Measurements from ENCODE around the gene VAMP3. TPM values are rescaled to one million over a fixed set of nuclear protein-coding genes. Genes with fewer than 3 reads are reported as not detected.
A peak's percentile ranks its signal among the peaks of the same experiment; 100 is the strongest.

VAMP3 gene
- total and polyA plus RNA-seq, 5 donors, result 61.3 to 90.4 (median 82.7) TPM

DNA sequence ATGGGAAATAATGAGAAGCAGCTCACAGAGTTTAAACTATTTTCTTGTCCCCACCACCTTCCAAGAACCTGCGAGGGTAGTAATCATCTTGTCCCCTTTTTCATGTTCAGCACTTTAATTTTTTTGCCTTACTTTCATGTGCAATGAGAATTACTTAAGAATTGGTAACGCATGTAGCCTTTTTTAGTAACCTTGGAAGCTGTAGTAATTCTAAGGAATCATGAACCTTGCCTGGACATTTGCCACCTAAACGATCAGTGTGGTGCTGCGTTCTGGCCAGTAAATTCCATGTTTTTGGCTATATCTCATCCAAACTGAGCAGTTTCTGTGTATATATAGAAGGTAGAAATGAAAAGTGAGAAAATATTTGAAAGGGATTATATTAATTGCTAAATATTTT lies 3.9 kb upstream of the VAMP3 start:
- ATAC-seq, result no peak
- Histone ChIP-seq H3K27me3 (ENCODE audit: control insufficient read depth, insufficient read depth) (no peaks in the 10 kb centered on the region), H3K4me3 (ENCODE audit: low read length) (no peak overlapping the region), H3K9me3 (ENCODE audit: control insufficient read depth, low read length) (no peaks in the 10 kb centered on the region), H3K4me1 (ENCODE audit: control insufficient read depth, insufficient read depth, low read length) (peaks cover 4% of the 10 kb centered on the region), H3K27ac (ENCODE audit: low read length) (no peak overlapping the region)
- DNase-seq, result no peak
- 85% methylated on average over 4 of the region's 4 CpGs for WGBS
- intact Hi-C loops (cut with DNase I), result no loop called here

DNA sequence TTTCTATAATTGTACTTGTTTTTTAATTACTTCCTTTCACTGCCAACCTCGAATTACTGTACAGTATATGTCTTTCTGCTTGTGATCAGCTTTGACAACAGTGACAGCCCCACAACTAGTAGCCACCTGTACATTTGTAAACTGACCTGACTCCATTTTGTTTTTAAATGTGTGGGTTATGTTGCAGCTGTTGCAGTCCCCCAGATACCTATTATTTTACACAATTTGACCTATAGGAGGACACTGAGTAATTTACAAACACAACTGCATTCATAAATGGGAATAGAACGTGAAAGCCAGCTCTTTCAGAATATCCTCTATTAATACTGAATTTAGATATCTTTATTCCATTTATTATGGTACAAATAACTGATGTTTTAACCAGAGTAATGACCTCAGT lies 2.5 kb upstream of the VAMP3 start:
- intact Hi-C loops (cut with DNase I), result no loop called here
- Histone ChIP-seq H3K4me1 (ENCODE audit: control insufficient read depth, insufficient read depth, low read length) (peaks cover 5% of the 10 kb centered on the region), H3K4me3 (ENCODE audit: low read length) (no peak overlapping the region), H3K27me3 (ENCODE audit: control insufficient read depth, insufficient read depth) (no peaks in the 10 kb centered on the region), H3K9me3 (ENCODE audit: control insufficient read depth, low read length) (no peaks in the 10 kb centered on the region), H3K27ac (ENCODE audit: low read length) (no peak overlapping the region)
- ATAC-seq (no peak), DNase-seq (no peak)
- 61% methylated on average over 2 of the region's 2 CpGs for WGBS

DNA sequence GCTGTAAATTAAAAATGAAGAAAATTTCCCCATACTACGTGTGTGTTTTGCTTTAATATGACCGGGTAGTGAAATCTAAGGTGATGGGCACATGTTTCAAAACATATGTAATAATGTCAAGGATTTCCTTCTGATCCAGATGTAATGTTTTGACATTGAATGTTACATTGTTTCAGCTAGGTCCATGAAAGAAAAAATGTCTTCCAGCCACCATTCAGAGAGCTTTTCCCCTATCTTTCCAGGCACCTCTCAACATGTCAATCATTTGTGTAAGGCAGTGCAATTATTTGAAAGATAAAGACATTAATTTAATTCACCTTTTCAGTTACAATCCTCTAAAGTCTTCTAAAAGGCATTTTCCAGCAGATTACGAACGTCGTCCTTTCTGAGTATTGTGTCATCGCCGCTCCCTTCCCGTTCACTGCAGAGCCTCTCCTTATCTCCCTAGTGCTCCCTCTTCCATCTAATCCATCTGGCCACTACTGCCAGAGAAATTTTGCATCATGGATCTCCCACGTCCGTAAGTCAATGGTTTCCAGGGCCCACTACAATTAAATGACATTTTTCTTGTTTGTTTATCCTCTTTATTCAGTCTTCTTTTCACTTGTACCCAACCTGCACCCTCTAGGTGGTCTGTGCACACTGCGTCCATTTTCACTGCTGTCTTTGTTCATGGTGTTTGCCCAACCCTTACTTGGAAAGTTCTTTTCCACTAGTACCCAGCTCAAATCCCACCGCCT lies 1.3 kb upstream of the VAMP3 start:
- Histone ChIP-seq H3K27ac (ENCODE audit: low read length) (no peak overlapping the region), H3K27me3 (ENCODE audit: control insufficient read depth, insufficient read depth) (no peaks in the 10 kb centered on the region), H3K9me3 (ENCODE audit: control insufficient read depth, low read length) (no peaks in the 10 kb centered on the region), H3K4me1 (ENCODE audit: control insufficient read depth, insufficient read depth, low read length) (peaks cover 5% of the 10 kb centered on the region), H3K4me3 (ENCODE audit: low read length) (no peak overlapping the region)
- 78% methylated on average over 12 of the region's 12 CpGs for WGBS
- no peak for DNase-seq
- intact Hi-C loops (cut with DNase I), result no loop called here
- no peak for ATAC-seq

DNA sequence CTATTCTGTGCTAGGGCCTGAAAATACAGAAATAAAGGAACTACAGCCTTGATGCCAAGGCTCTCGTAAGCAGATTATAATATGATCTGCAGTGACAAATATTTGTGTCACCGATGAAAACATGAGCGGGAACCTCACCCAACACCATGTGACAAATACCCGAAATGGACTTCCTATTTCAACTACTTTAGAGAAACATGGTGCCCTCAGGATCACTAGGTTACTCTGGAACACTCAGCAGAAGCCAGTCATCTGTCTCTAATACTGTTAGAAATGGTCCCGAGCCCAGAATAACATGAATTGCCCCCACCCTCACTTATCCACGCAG lies 463 bp upstream of the VAMP3 start:
- Histone ChIP-seq H3K27ac (ENCODE audit: low read length) (peak overlapping the region; percentile 55), H3K9me3 (ENCODE audit: control insufficient read depth, low read length) (no peaks in the 10 kb centered on the region), H3K4me1 (ENCODE audit: control insufficient read depth, insufficient read depth, low read length) (peaks cover 5% of the 10 kb centered on the region), H3K27me3 (ENCODE audit: control insufficient read depth, insufficient read depth) (no peaks in the 10 kb centered on the region), H3K4me3 (ENCODE audit: low read length) (peak overlapping the region; percentile 85)
- peak in 1 of 2 donors; percentile 33 for ATAC-seq
- WGBS, result 9% methylated on average over 6 of the region's 6 CpGs
- DNase-seq, result no peak
- intact Hi-C loops (cut with DNase I), result no loop called here

DNA sequence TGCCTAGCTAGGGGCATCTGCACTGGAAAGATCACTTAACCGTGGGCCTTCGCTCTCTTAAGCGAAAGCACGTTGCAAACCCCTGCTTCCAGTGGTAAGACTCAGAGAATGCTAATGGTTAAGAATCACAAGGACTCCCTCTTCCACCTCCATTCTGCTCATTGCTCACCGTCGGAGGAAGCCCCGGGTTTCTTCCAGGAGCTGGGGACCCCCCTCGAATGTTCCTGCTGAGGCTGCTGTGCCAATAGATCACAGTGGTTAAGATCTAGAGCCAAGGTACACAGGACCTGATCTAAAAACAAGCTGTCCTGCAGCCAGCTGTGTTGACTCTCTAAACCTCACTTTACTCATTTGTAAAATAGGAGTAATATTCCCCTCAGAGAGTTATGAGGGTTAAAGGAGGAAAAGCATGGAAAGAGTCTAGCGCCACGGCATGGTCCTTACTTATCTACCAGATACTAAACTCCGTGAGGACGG lies 765 bp downstream of the VAMP3 start:
- DNase-seq (no peak), ATAC-seq (no peak)
- H3K27ac ChIP-seq (ENCODE audit: low read length), result peak overlapping the region; percentile 91
- no peaks in the 10 kb centered on the region for H3K27me3 ChIP-seq (ENCODE audit: control insufficient read depth, insufficient read depth)
- peak overlapping the region; percentile 85 for H3K4me3 ChIP-seq (ENCODE audit: low read length)
- H3K4me1 ChIP-seq (ENCODE audit: control insufficient read depth, insufficient read depth, low read length), result peaks cover 5% of the 10 kb centered on the region
- 7% methylated on average over 12 of the region's 12 CpGs for WGBS
- intact Hi-C loops (cut with DNase I), result no loop called here
- no peaks in the 10 kb centered on the region for H3K9me3 ChIP-seq (ENCODE audit: control insufficient read depth, low read length)

DNA sequence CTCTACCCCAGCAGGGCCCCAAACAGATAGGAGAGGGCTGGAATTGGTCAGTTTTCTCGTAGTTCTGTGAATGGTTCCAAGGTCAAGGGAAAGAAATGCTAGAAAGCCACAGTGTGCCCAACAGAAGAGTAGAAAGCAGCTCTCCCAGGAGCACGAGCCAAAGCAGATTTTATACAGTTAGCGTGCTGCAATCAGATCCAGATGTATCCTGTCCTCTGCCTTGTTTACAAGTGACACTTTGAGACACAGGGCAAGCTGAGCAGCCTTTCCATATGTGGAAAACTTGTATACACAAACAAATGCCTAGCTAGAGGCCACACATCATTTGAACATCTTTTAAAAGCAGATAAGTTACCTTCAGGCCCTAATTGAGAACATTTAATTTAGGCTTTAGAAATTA lies 6.5 kb downstream of the VAMP3 start:
- Histone ChIP-seq H3K9me3 (ENCODE audit: control insufficient read depth, low read length) (no peaks in the 10 kb centered on the region), H3K27ac (ENCODE audit: low read length) (no peak overlapping the region), H3K27me3 (ENCODE audit: control insufficient read depth, insufficient read depth) (no peaks in the 10 kb centered on the region), H3K4me3 (ENCODE audit: low read length) (no peak overlapping the region), H3K4me1 (ENCODE audit: control insufficient read depth, insufficient read depth, low read length) (no peaks in the 10 kb centered on the region)
- ATAC-seq (no peak), DNase-seq (no peak)
- intact Hi-C loops (cut with DNase I), result no loop called here
- WGBS, result 78% methylated on average over 3 of the region's 3 CpGs

DNA sequence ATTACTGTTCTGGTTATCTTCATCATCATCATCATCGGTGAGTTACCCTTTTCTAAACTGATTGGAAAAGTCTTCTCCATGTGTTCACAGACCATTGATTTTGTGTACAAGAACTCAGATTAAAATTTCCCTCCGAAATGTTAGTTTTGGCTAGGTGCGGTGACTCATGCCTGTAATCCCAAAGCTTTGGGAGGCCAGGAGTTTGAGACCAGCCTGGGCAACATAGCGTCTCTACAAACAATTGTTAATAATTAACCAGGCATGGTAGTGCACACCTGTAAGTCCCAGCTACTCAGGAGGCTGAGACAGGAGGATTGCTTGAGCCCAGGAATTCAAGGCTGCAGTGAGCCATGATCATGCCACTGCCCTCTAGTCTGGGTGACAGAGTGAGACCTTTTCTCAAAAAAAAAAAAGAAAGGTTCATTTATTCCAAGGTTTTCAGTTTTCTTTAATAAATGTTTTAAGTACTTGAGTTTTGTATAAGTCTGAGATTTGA lies 7.1 kb downstream of the VAMP3 start:
- DNase-seq, result no peak
- WGBS, result 96% methylated on average over 4 of the region's 4 CpGs
- H3K4me3 ChIP-seq (ENCODE audit: low read length), result no peak overlapping the region

DNA sequence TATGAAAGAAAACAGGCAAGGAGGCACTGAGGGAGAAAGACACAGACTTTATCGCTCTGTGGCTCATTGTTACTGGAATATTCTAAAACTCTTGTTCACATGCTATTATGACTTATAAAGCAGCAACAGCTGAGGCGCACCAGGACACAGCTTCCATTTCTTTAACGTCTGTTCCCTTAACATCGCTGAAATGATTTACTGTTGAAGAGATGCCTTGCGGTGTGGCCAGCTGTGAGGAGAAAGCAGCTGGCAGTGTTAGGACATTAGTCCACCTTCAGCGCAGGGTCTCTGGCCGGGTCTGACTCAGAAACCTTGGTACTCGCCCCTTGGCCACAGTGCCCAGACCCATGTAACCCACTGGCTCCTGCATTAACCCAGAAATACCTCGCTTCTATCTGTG lies 9.9 kb downstream of the VAMP3 start:
- no peak overlapping the region for H3K27ac ChIP-seq (ENCODE audit: low read length)

More for the DNA sequence above, 7.1 kb downstream of the VAMP3 start:
- Histone ChIP-seq H3K27ac (ENCODE audit: low read length) (no peak overlapping the region), H3K9me3 (ENCODE audit: control insufficient read depth, low read length) (no peaks in the 10 kb centered on the region), H3K4me1 (ENCODE audit: control insufficient read depth, insufficient read depth, low read length) (no peaks in the 10 kb centered on the region), H3K27me3 (ENCODE audit: control insufficient read depth, insufficient read depth) (no peaks in the 10 kb centered on the region)
- ATAC-seq, result no peak
- intact Hi-C loops (cut with DNase I), result no loop called here

DNA sequence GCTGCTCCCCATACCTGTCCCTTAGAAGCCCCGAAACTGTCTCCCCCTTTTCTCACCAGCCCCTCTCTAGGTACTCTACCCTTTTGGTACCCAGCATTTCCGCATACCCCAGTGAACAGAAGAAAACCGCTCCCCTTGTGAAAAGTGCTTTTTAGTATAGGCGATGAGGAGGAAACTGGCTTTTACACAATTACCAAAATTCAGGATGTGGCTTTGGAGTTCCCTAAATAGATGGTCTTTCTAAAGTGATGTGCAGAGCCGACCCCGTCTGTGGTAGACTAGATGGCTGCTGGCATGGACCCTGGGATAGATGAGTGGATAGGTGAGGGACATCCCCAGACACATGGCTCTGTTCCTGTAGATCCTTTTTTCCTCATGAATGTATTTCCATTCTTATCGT lies 10.4 kb downstream of the VAMP3 start:
- DNase-seq (no peak), ATAC-seq (no peak)
- H3K4me3 ChIP-seq (ENCODE audit: low read length), result no peak overlapping the region
- WGBS, result 72% methylated on average over 7 of the region's 7 CpGs
- intact Hi-C loops (cut with DNase I), result no loop called here
- H3K9me3 ChIP-seq (ENCODE audit: control insufficient read depth, low read length), result no peaks in the 10 kb centered on the region
- no peaks in the 10 kb centered on the region for H3K27me3 ChIP-seq (ENCODE audit: control insufficient read depth, insufficient read depth)
- H3K27ac ChIP-seq (ENCODE audit: low read length), result no peak overlapping the region
- H3K4me1 ChIP-seq (ENCODE audit: control insufficient read depth, insufficient read depth, low read length), result peaks cover 2% of the 10 kb centered on the region

More for the DNA sequence above, 9.9 kb downstream of the VAMP3 start:
- Histone ChIP-seq H3K4me1 (ENCODE audit: control insufficient read depth, insufficient read depth, low read length) (peaks cover 2% of the 10 kb centered on the region), H3K4me3 (ENCODE audit: low read length) (no peak overlapping the region), H3K27me3 (ENCODE audit: control insufficient read depth, insufficient read depth) (no peaks in the 10 kb centered on the region), H3K9me3 (ENCODE audit: control insufficient read depth, low read length) (no peaks in the 10 kb centered on the region)
- ATAC-seq (no peak), DNase-seq (no peak)
- WGBS, result 83% methylated on average over 9 of the region's 9 CpGs
- intact Hi-C loops (cut with DNase I), result no loop called here

DNA sequence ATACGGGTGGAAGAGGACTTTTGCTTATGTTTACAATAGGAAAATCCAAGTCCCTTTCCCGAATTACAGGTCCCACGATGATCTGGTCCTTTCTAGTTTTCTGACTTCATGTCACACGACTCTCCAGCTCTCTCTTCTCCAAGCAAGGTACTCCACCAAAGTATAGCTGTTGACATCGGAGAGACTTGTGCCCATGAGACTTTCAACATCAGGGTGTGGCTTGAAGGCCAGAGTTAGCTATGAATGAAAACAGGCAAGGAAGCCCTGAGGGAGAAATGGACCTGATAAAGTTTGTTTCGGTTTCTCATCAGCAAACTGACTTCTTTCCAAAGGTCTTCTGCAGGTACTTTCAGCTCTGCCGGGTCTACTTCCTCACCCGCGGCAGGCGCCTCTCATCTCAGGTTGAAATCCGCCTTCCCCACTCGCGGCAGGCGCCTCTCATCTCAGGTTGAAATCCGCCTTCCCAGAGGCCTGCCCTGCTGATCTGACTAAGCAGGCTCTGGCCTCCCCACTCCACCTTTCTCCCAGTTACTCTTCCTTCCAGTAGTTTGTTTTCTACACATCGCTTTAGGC lies 10.9 kb downstream of the VAMP3 start:
- Histone ChIP-seq H3K9me3 (ENCODE audit: control insufficient read depth, low read length) (no peaks in the 10 kb centered on the region), H3K4me3 (ENCODE audit: low read length) (no peak overlapping the region), H3K4me1 (ENCODE audit: control insufficient read depth, insufficient read depth, low read length) (peaks cover 2% of the 10 kb centered on the region), H3K27ac (ENCODE audit: low read length) (no peak overlapping the region), H3K27me3 (ENCODE audit: control insufficient read depth, insufficient read depth) (no peaks in the 10 kb centered on the region)
- intact Hi-C loops (cut with DNase I), result no loop called here
- 82% methylated on average over 16 of the region's 16 CpGs for WGBS
- ATAC-seq (no peak), DNase-seq (peak in 2 of 3 donors; percentile 19 to 68)

DNA sequence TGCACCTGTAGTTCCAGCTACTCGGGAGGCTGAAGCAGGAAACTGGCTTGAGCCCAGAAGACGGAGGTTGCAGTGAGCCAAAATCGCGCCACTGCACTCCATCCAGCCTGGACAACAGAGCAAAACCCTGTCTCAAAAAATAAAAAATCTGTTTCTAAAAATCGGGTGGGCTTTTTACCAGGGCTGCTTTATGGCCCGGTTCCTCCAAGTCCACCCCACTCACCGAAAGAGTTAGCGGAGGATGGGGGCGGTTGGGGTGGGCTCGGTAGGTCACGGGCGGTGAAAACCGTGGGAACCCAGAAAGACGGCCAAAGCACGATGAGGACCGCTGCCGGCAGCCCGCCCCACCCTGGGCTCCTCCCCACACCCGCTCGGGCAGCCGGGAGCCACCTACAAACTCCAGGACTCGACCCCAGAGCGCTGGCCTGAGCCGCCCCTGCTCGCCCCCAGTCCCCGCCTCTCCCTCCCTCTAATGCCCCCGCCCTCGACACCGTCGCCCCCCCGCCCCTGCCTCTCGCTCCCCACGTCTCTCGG lies 12.1 kb downstream of the VAMP3 start:
- H3K27me3 ChIP-seq (ENCODE audit: control insufficient read depth, insufficient read depth), result no peaks in the 10 kb centered on the region
- H3K4me1 ChIP-seq (ENCODE audit: control insufficient read depth, insufficient read depth, low read length), result peaks cover 2% of the 10 kb centered on the region
- H3K4me3 ChIP-seq (ENCODE audit: low read length), result peak overlapping the region; percentile 83
- ATAC-seq, result peak; percentile 76 to 84
- DNase-seq, result peak; percentile 82 to 94 (median 94)
- H3K9me3 ChIP-seq (ENCODE audit: control insufficient read depth, low read length), result no peaks in the 10 kb centered on the region
- intact Hi-C loops (cut with DNase I), result no loop called here
- 1% methylated on average over 32 of the region's 34 CpGs for WGBS
- H3K27ac ChIP-seq (ENCODE audit: low read length), result peak overlapping the region; percentile 82

All from right cardiac atrium (tissue), 5 donors.